ENCODE data around the gene MSL1. TPM values are rescaled to one million over a fixed set of nuclear protein-coding genes. Genes with fewer than 3 reads are reported as not detected.
"Not testable (repeated sequence)": the region's sequence is repeated elsewhere in the genome, so short reads cannot be mapped to it uniquely, and the experiment has no call there.

The MSL1 gene
- total and polyA plus RNA-seq, 5 donors from 2014 or later, result 9.3 to 126 (median 10.2) TPM

GRCh38 chr17:40134184-40134583 lies 12.4 kb downstream of the MSL1 start:
- no peaks in the 10 kb centered on the region for H3K9me3 Mint-ChIP-seq
- H3K27ac Mint-ChIP-seq, result peak overlapping the region in 2 of 3 donors; percentile 62 to 71
- no peaks in the 10 kb centered on the region for H3K27me3 Mint-ChIP-seq
- Histone ChIP-seq H3K4me1 (ENCODE audit: control insufficient read depth, insufficient read depth, low read length, poor library complexity, severe bottlenecking) (peaks cover 9% of the 10 kb centered on the region), H3K36me3 (ENCODE audit: control insufficient read depth, insufficient read depth, low read length) (peaks cover 78% of the 10 kb centered on the region), H3K9me3 (ENCODE audit: control insufficient read depth in 2 of 2, low read length in 2 of 2) (no peaks in the 10 kb centered on the region), H3K27ac (ENCODE audit: insufficient read depth, low read length, poor library complexity, severe bottlenecking) (no peak overlapping the region), H3K4me3 (ENCODE audit: low read depth, low read length) (no peak overlapping the region), H3K27me3 (ENCODE audit: control insufficient read depth, insufficient read depth, low read length) (no peaks in the 10 kb centered on the region)
- peaks cover 9 to 37% (median 24%) of the 10 kb centered on the region in 4 donors for H3K4me1 Mint-ChIP-seq
- H3K36me3 Mint-ChIP-seq, result peaks cover 60% of the 10 kb centered on the region
- DNase-seq (no peak), ATAC-seq (ENCODE audit: low read depth in 2 of 2) (no peak)
- no peak overlapping the region for H3K4me3 Mint-ChIP-seq

- no peak for ATAC-seq (ENCODE audit: low read depth in 2 of 2)
- H3K4me1 ChIP-seq (ENCODE audit: control insufficient read depth, insufficient read depth, low read length, poor library complexity, severe bottlenecking), result peaks cover 17% of the 10 kb centered on the region
- peaks cover 13 to 47% (median 31%) of the 10 kb centered on the region in 4 donors for H3K4me1 Mint-ChIP-seq
- H3K27ac Mint-ChIP-seq, result peak overlapping the region; percentile 29 to 72 (median 71)
- DNase-seq, result no peak
- no peaks in the 10 kb centered on the region for H3K27me3 ChIP-seq (ENCODE audit: control insufficient read depth, insufficient read depth, low read length)
- peak overlapping the region; percentile 29 for H3K27ac ChIP-seq (ENCODE audit: insufficient read depth, low read length, poor library complexity, severe bottlenecking)
- no peak overlapping the region for H3K4me3 ChIP-seq (ENCODE audit: low read depth, low read length)
- peaks cover 10% of the 10 kb centered on the region for H3K27me3 Mint-ChIP-seq
- peaks cover 44% of the 10 kb centered on the region for H3K36me3 Mint-ChIP-seq
- H3K9me3 Mint-ChIP-seq, result peaks cover 0 to 6% (median 0%) of the 10 kb centered on the region in 7 donors
- no peaks in the 10 kb centered on the region for H3K9me3 ChIP-seq (ENCODE audit: control insufficient read depth in 2 of 2, low read length in 2 of 2)
- H3K36me3 ChIP-seq (ENCODE audit: control insufficient read depth, insufficient read depth, low read length), result peaks cover 62% of the 10 kb centered on the region
- peak overlapping the region in 1 of 4 donors; percentile 15 for H3K4me3 Mint-ChIP-seq
These were observed 14.0 kb downstream of the MSL1 start for GRCh38 chr17:40135817-40136216.

GRCh38 chr17:40139566-40140058 lies 17.8 kb downstream of the MSL1 start:
- Histone ChIP-seq H3K4me1 (ENCODE audit: control insufficient read depth, insufficient read depth, low read length, poor library complexity, severe bottlenecking) (peaks cover 31% of the 10 kb centered on the region), H3K27ac (ENCODE audit: insufficient read depth, low read length, poor library complexity, severe bottlenecking) (peak overlapping the region; percentile 96), H3K27me3 (ENCODE audit: control insufficient read depth, insufficient read depth, low read length) (no peaks in the 10 kb centered on the region), H3K36me3 (ENCODE audit: control insufficient read depth, insufficient read depth, low read length) (peaks cover 36% of the 10 kb centered on the region), H3K9me3 (ENCODE audit: control insufficient read depth in 2 of 2, low read length in 2 of 2) (no peaks in the 10 kb centered on the region), H3K4me3 (ENCODE audit: low read depth, low read length) (peak overlapping the region; percentile 97)
- H3K4me3 Mint-ChIP-seq, result peak overlapping the region; percentile 92 to 96 (median 95)
- peaks cover 24 to 54% (median 43%) of the 10 kb centered on the region in 4 donors for H3K4me1 Mint-ChIP-seq
- H3K36me3 Mint-ChIP-seq, result peaks cover 22% of the 10 kb centered on the region
- peak; percentile 0 to 1 for ATAC-seq (ENCODE audit: low read depth in 2 of 2)
- H3K27ac Mint-ChIP-seq, result peak overlapping the region; percentile 96 to 100 (median 99)
- no peak for DNase-seq
- peaks cover 12% of the 10 kb centered on the region for H3K27me3 Mint-ChIP-seq
- peaks cover 0 to 6% (median 0%) of the 10 kb centered on the region in 7 donors for H3K9me3 Mint-ChIP-seq

GRCh38 chr17:40143166-40143565 lies 21.4 kb downstream of the MSL1 start:
- Mint-ChIP-seq H3K27ac (peak overlapping the region in 1 of 3 donors; percentile 20), H3K4me1 (peaks cover 23 to 64% (median 43%) of the 10 kb centered on the region in 4 donors), H3K27me3 (peaks cover 12% of the 10 kb centered on the region), H3K36me3 (peaks cover 20% of the 10 kb centered on the region), H3K4me3 (peak overlapping the region in 2 of 4 donors; percentile 7 to 29)
- H3K36me3 ChIP-seq (ENCODE audit: control insufficient read depth, insufficient read depth, low read length), result peaks cover 32% of the 10 kb centered on the region
- H3K4me1 ChIP-seq (ENCODE audit: control insufficient read depth, insufficient read depth, low read length, poor library complexity, severe bottlenecking), result peaks cover 38% of the 10 kb centered on the region
- H3K27me3 ChIP-seq (ENCODE audit: control insufficient read depth, insufficient read depth, low read length); ATAC-seq (ENCODE audit: low read depth in 2 of 2); H3K9me3 ChIP-seq (ENCODE audit: control insufficient read depth in 2 of 2, low read length in 2 of 2); H3K9me3 Mint-ChIP-seq; DNase-seq; H3K4me3 ChIP-seq (ENCODE audit: low read depth, low read length); H3K27ac ChIP-seq (ENCODE audit: insufficient read depth, low read length, poor library complexity, severe bottlenecking): not testable (repeated sequence)

GRCh38 chr17:40145476-40145875 lies 23.7 kb downstream of the MSL1 start:
- H3K36me3 ChIP-seq (ENCODE audit: control insufficient read depth, insufficient read depth, low read length), result peaks cover 54% of the 10 kb centered on the region
- peak overlapping the region in 1 of 3 donors; percentile 20 for H3K27ac Mint-ChIP-seq
- DNase-seq, result no peak
- H3K27ac ChIP-seq (ENCODE audit: insufficient read depth, low read length, poor library complexity, severe bottlenecking), result no peak overlapping the region
- peaks cover 25 to 68% (median 41%) of the 10 kb centered on the region in 4 donors for H3K4me1 Mint-ChIP-seq
- H3K27me3 Mint-ChIP-seq, result peaks cover 6% of the 10 kb centered on the region
- H3K27me3 ChIP-seq (ENCODE audit: control insufficient read depth, insufficient read depth, low read length), result no peaks in the 10 kb centered on the region
- peak overlapping the region in 2 of 4 donors; percentile 16 to 32 for H3K4me3 Mint-ChIP-seq
- H3K9me3 Mint-ChIP-seq, result peaks cover 0 to 1% (median 0%) of the 10 kb centered on the region in 7 donors
- H3K4me3 ChIP-seq (ENCODE audit: low read depth, low read length), result no peak overlapping the region
- peaks cover 37% of the 10 kb centered on the region for H3K36me3 Mint-ChIP-seq
- H3K4me1 ChIP-seq (ENCODE audit: control insufficient read depth, insufficient read depth, low read length, poor library complexity, severe bottlenecking), result peaks cover 23% of the 10 kb centered on the region
- no peak for ATAC-seq (ENCODE audit: low read depth in 2 of 2)
- no peaks in the 10 kb centered on the region for H3K9me3 ChIP-seq (ENCODE audit: control insufficient read depth in 2 of 2, low read length in 2 of 2)

- H3K36me3 Mint-ChIP-seq, result peaks cover 38% of the 10 kb centered on the region
- Histone ChIP-seq H3K4me3 (ENCODE audit: low read depth, low read length) (no peak overlapping the region), H3K4me1 (ENCODE audit: control insufficient read depth, insufficient read depth, low read length, poor library complexity, severe bottlenecking) (peaks cover 7% of the 10 kb centered on the region), H3K27me3 (ENCODE audit: control insufficient read depth, insufficient read depth, low read length) (no peaks in the 10 kb centered on the region), H3K27ac (ENCODE audit: insufficient read depth, low read length, poor library complexity, severe bottlenecking) (no peak overlapping the region), H3K36me3 (ENCODE audit: control insufficient read depth, insufficient read depth, low read length) (peaks cover 62% of the 10 kb centered on the region), H3K9me3 (ENCODE audit: control insufficient read depth in 2 of 2, low read length in 2 of 2) (no peaks in the 10 kb centered on the region)
- DNase-seq (no peak), ATAC-seq (ENCODE audit: low read depth in 2 of 2) (no peak)
- peak overlapping the region in 1 of 3 donors; percentile 35 for H3K27ac Mint-ChIP-seq
- no peaks in the 10 kb centered on the region for H3K9me3 Mint-ChIP-seq
- no peaks in the 10 kb centered on the region for H3K27me3 Mint-ChIP-seq
- peak overlapping the region in 1 of 4 donors; percentile 26 for H3K4me3 Mint-ChIP-seq
- peaks cover 21 to 65% (median 37%) of the 10 kb centered on the region in 4 donors for H3K4me1 Mint-ChIP-seq
These were observed 26.8 kb downstream of the MSL1 start for GRCh38 chr17:40148527-40148926.

- Histone ChIP-seq H3K4me3 (ENCODE audit: low read depth, low read length) (no peak overlapping the region), H3K4me1 (ENCODE audit: control insufficient read depth, insufficient read depth, low read length, poor library complexity, severe bottlenecking) (peaks cover 7% of the 10 kb centered on the region), H3K9me3 (ENCODE audit: control insufficient read depth in 2 of 2, low read length in 2 of 2) (no peaks in the 10 kb centered on the region), H3K27ac (ENCODE audit: insufficient read depth, low read length, poor library complexity, severe bottlenecking) (no peak overlapping the region), H3K27me3 (ENCODE audit: control insufficient read depth, insufficient read depth, low read length) (no peaks in the 10 kb centered on the region), H3K36me3 (ENCODE audit: control insufficient read depth, insufficient read depth, low read length) (peaks cover 76% of the 10 kb centered on the region)
- Mint-ChIP-seq H3K36me3 (peaks cover 47% of the 10 kb centered on the region), H3K9me3 (no peaks in the 10 kb centered on the region), H3K27me3 (no peaks in the 10 kb centered on the region), H3K27ac (peak overlapping the region; percentile 2 to 43 (median 33)), H3K4me1 (peaks cover 25 to 73% (median 44%) of the 10 kb centered on the region in 4 donors), H3K4me3 (peak overlapping the region in 1 of 4 donors; percentile 26)
- DNase-seq (no peak), ATAC-seq (ENCODE audit: low read depth in 2 of 2) (no peak)
These were observed 28.5 kb downstream of the MSL1 start for GRCh38 chr17:40150276-40150675.

All from CD4-positive, CD25-positive, alpha-beta regulatory T cell (primary cell).